Measurements from ENCODE around the gene NDUFC2. TPM values are rescaled to one million over a fixed set of nuclear protein-coding genes. Genes with fewer than 3 reads are reported as not detected.

NDUFC2 gene
- total and polyA plus RNA-seq, 2 of the 13 experiments (the other 11 are each of a cell fraction or from before 2014, with no cell fraction given) = 256 to 363 TPM

DNA sequence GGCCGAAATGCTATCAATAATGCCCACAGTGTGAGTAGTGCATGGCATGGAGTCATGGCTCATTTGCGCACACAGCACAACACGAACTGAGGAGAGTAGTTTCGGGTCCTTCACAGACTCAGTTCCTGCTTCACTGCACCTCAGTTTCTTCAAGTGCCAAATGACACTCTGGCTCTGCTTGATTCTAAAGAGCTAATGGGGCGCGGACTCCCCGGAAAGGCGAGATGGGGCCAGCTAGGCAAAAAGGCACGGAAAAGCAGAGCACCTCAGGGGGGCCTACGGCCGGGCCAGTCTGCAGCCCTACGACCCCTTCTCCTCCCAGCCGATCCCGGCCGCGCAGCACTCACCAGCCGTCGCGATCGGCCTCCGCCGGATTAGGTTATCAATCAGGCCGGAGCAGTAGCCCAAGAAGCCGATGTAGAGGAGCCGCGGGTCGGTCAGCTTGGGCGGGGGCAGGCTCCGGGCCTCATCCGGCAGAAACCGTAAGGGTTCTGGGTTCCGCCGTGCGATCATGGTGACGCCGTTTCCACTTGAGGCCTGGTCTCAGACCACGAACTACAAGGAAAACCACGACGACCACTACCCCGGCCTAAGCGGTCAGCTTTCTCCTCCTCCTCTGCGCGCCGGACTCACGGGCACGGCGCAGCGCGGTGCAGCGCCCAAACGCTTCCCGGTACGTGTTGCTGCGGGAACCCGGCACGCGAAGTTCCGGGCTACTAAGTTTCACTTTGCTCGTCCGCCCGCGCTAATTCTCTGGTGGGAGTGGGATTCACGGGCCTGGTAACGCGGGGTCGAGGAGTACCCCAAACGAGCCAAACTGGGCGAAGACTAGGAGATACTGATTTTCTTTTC is at the start of gene NDUFC2 (continued):
- TF ChIP-seq RFX5 (IDR thresholded peaks at IDR 0.05; ENCODE audit: low read depth, low read length) (peak; percentile 52; the same call in 1 of the 2 replicates), ZNF746 (CRISPR knock-in tag; IDR thresholded peaks at IDR 0.05) (peak; percentile 62; the same call in 1 of the 2 replicates), TBL1XR1 (IDR thresholded peaks at IDR 0.05; ENCODE audit: borderline replicate concordance, low read length, partially characterized antibody) (peak; percentile 27), SALL1 (CRISPR knock-in tag; IDR thresholded peaks at IDR 0.05) (peak; percentile 96), ZMYM2 (CRISPR knock-in tag; IDR thresholded peaks at IDR 0.05) (no peak), ZNF879 (CRISPR knock-in tag; IDR thresholded peaks at IDR 0.05) (peak; percentile 77; the same call in 1 of the 2 replicates), ZNF766 (CRISPR knock-in tag; IDR thresholded peaks at IDR 0.05; ENCODE audit: borderline replicate concordance) (no peak), FOXK2 (IDR thresholded peaks at IDR 0.05) (no peak), BRD4 (CRISPR knock-in tag; IDR thresholded peaks at IDR 0.05) (peak; percentile 100), ZNF44 (CRISPR knock-in tag; IDR thresholded peaks at IDR 0.05) (peak; percentile 67; the same call in 1 of the 2 replicates), ETV5 (CRISPR knock-in tag; IDR thresholded peaks at IDR 0.05; ENCODE audit: borderline replicate concordance) (peak; percentile 71), BCL6 (CRISPR knock-in tag; IDR thresholded peaks at IDR 0.05) (peak; percentile 73), ZBTB7A (CRISPR knock-in tag; IDR thresholded peaks at IDR 0.05) (peak; percentile 88; the same call in 1 of the 2 replicates), ZSCAN20 (CRISPR knock-in tag; IDR thresholded peaks at IDR 0.05; ENCODE audit: borderline replicate concordance) (no peak), ZNF761 (CRISPR knock-in tag; conservative IDR thresholded peaks at IDR 0.05) (peak; percentile 40; the same call in 1 of the 2 replicates), TSC22D2 (CRISPR knock-in tag; IDR thresholded peaks at IDR 0.05; ENCODE audit: borderline replicate concordance) (peak; percentile 87; the same call in 1 of the 2 replicates), FOXJ3 (CRISPR knock-in tag; IDR thresholded peaks at IDR 0.05; ENCODE audit: borderline replicate concordance) (peak; percentile 74; the same call in 1 of the 2 replicates), CBFB (CRISPR knock-in tag; IDR thresholded peaks at IDR 0.05) (peak; percentile 94), ELF4 (CRISPR knock-in tag; IDR thresholded peaks at IDR 0.05; ENCODE audit: borderline replicate concordance) (no peak)
- TF ChIP-seq, protein P1, sequence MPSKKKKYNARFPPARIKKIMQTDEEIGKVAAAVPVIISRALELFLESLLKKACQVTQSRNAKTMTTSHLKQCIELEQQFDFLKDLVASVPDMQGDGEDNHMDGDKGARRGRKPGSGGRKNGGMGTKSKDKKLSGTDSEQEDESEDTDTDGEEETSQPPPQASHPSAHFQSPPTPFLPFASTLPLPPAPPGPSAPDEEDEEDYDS (CRISPR knock-in tag; IDR thresholded peaks at IDR 0.05) = peak; percentile 52; the same call in 1 of the 2 replicates
- TF ChIP-seq, protein P2, sequence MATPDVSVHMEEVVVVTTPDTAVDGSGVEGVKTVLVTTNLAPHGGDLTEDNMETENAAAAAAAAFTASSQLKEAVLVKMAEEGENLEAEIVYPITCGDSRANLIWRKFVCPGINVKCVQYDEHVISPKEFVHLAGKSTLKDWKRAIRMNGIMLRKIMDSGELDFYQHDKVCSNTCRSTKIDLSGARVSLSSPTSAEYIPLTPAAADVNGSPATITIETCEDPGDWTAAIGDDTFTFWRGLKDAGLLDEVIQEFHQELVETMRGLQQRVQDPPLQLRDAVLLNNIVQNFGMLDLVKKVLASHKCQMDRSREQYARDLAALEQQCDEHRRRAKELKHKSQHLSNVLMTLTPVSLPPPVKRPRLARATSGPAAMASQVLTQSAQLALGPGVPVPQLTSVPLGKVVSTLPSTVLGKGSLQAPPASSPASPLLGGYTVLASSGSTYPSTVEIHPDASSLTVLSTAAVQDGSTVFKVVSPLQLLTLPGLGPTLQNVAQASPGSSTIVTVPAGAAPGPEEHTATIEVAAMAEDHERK (CRISPR knock-in tag; IDR thresholded peaks at IDR 0.05; ENCODE audit: low read depth) = peak; percentile 98
- TF ChIP-seq, protein P3, sequence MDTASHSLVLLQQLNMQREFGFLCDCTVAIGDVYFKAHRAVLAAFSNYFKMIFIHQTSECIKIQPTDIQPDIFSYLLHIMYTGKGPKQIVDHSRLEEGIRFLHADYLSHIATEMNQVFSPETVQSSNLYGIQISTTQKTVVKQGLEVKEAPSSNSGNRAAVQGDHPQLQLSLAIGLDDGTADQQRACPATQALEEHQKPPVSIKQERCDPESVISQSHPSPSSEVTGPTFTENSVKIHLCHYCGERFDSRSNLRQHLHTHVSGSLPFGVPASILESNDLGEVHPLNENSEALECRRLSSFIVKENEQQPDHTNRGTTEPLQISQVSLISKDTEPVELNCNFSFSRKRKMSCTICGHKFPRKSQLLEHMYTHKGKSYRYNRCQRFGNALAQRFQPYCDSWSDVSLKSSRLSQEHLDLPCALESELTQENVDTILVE (CRISPR knock-in tag; IDR thresholded peaks at IDR 0.05) = peak; percentile 93
- TF ChIP-seq, protein P4, sequence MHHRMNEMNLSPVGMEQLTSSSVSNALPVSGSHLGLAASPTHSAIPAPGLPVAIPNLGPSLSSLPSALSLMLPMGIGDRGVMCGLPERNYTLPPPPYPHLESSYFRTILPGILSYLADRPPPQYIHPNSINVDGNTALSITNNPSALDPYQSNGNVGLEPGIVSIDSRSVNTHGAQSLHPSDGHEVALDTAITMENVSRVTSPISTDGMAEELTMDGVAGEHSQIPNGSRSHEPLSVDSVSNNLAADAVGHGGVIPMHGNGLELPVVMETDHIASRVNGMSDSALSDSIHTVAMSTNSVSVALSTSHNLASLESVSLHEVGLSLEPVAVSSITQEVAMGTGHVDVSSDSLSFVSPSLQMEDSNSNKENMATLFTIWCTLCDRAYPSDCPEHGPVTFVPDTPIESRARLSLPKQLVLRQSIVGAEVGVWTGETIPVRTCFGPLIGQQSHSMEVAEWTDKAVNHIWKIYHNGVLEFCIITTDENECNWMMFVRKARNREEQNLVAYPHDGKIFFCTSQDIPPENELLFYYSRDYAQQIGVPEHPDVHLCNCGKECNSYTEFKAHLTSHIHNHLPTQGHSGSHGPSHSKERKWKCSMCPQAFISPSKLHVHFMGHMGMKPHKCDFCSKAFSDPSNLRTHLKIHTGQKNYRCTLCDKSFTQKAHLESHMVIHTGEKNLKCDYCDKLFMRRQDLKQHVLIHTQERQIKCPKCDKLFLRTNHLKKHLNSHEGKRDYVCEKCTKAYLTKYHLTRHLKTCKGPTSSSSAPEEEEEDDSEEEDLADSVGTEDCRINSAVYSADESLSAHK (CRISPR knock-in tag; IDR thresholded peaks at IDR 0.05; ENCODE audit: borderline replicate concordance) = no peak
- TF ChIP-seq, protein P5, sequence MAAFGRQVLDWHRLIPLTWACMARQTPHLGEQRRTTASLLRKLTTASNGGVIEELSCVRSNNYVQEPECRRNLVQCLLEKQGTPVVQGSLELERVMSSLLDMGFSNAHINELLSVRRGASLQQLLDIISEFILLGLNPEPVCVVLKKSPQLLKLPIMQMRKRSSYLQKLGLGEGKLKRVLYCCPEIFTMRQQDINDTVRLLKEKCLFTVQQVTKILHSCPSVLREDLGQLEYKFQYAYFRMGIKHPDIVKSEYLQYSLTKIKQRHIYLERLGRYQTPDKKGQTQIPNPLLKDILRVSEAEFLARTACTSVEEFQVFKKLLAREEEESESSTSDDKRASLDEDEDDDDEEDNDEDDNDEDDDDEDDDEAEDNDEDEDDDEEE (CRISPR knock-in tag; IDR thresholded peaks at IDR 0.05) = peak; percentile 92
